Liver (tissue), 9 donors: ENCODE data around the gene B3GNT2. TPM values are rescaled to one million over a fixed set of nuclear protein-coding genes. Genes with fewer than 3 reads are reported as not detected.

Experiments used
- DNase-seq: peaks from one replicate; pipeline ENCODE4 v3.0.0-alpha.2; 2017; ENCODE audit warnings: low spot score
- H3K27ac ChIP-seq, 2 donors: one replicate each; pipeline ENCODE4 v1.7.0; 2013; ENCODE audit warnings: inconsistent platforms in 2 of 2, low read length in 2 of 2, control low read depth in 1 of 2, low read depth in 1 of 2, mild to moderate bottlenecking in 1 of 2
- H3K27me3 ChIP-seq, 4 donors: one replicate each; pipeline versions ENCODE4 v1.6.1 to v1.7.0; 2013; ENCODE audit warnings: low read length in 3 of 4, inconsistent platforms in 1 of 4, mild to moderate bottlenecking in 1 of 4, moderate library complexity in 1 of 4; ENCODE audit not compliant: control insufficient read depth in 4 of 4, insufficient read depth in 4 of 4
- H3K36me3 ChIP-seq, 4 donors: one replicate each; pipeline versions ENCODE4 v1.6.1 to v1.7.0; 2013; ENCODE audit warnings: low read length in 3 of 4, mild to moderate bottlenecking in 3 of 4, low read depth in 1 of 4, moderate library complexity in 1 of 4; ENCODE audit not compliant: control insufficient read depth in 4 of 4, insufficient read depth in 3 of 4
- H3K4me1 ChIP-seq, 4 donors: one replicate each; pipeline versions ENCODE4 v1.6.1 to v1.7.0; 2013; ENCODE audit warnings: low read length in 3 of 4, mild to moderate bottlenecking in 3 of 4, moderate library complexity in 1 of 4; ENCODE audit not compliant: control insufficient read depth in 4 of 4, insufficient read depth in 4 of 4
- H3K4me3 ChIP-seq, 3 donors: one replicate each; pipeline versions ENCODE4 v1.6.1 to v1.7.0; 2013; ENCODE audit warnings: low read length in 3 of 3, control low read depth in 1 of 3, low read depth in 1 of 3, mild to moderate bottlenecking in 1 of 3
- H3K9ac ChIP-seq, 2 donors: one replicate each; pipeline ENCODE4 v1.7.0; 2013; ENCODE audit warnings: low read length in 2 of 2, mild to moderate bottlenecking in 2 of 2, moderate library complexity in 2 of 2, control low read depth in 1 of 2, low read depth in 1 of 2
- H3K9me3 ChIP-seq, 4 donors: one replicate each; pipeline versions ENCODE4 v1.6.1 to v1.7.0; 2013; ENCODE audit warnings: low read length in 3 of 4; ENCODE audit not compliant: control insufficient read depth in 4 of 4
- GABPA ChIP-seq, 2 donors: IDR thresholded peaks in 1 of 2; conservative IDR thresholded peaks in 1 of 2; 2 replicates each; pipeline ENCODE4 v1.6.1; 2016; ENCODE audit warnings: antibody characterized with exemption in 2 of 2, mild to moderate bottlenecking in 1 of 2, moderate library complexity in 1 of 2
- HNF4A ChIP-seq, 2 donors: conservative IDR thresholded peaks; 2 replicates each; pipeline ENCODE4 v1.6.1; 2016; ENCODE audit warnings: antibody characterized with exemption in 2 of 2, mild to moderate bottlenecking in 2 of 2
- HNF4G ChIP-seq: IDR thresholded peaks from 2 replicates; pipeline ENCODE4 v1.6.1; 2016; ENCODE audit warnings: antibody characterized with exemption
- RAD21 ChIP-seq, 2 donors: IDR thresholded peaks; 2 replicates each; pipeline ENCODE4 v1.6.1; 2016; ENCODE audit warnings: antibody characterized with exemption in 2 of 2, mild to moderate bottlenecking in 2 of 2
- RXRA ChIP-seq, 2 donors: IDR thresholded peaks; 2 replicates each; pipeline ENCODE4 v1.6.1; 2017 to 2018; ENCODE audit warnings: antibody characterized with exemption in 2 of 2, mild to moderate bottlenecking in 1 of 2
- TAF1 ChIP-seq: conservative IDR thresholded peaks from 2 replicates; pipeline ENCODE4 v1.6.1; 2016; ENCODE audit warnings: antibody characterized with exemption, mild to moderate bottlenecking
- YY1 ChIP-seq: IDR thresholded peaks from 2 replicates; pipeline ENCODE4 v1.6.1; 2016; ENCODE audit warnings: antibody characterized with exemption, mild to moderate bottlenecking
- WGBS: extraction: QIAGEN DNeasy Blood & Tissue Kit; methylation state at CpG from one replicate; pipeline ENCODE4 v1.1.7; 2013; 5-methylcytosine and 5-hydroxymethylcytosine counted together
- polyA plus RNA-seq, 2 donors: library from polyadenylated mRNA; stranded (reverse) in 1 of 2; unstranded in 1 of 2; fragments of 200-250 nt in 1 of 2; fragments of >200 nt in 1 of 2; fragmentation: Nextera tagmentation in 1 of 2; extraction: Ambion mirVana in 1 of 2; gene quantifications; one replicate each; pipeline versions ENCODE4 v1.2.1 to v1.2.3, GENCODE V29; 2013 to 2015
- total RNA-seq, 2 donors: library from RNA; depleted of rRNA; stranded (reverse); fragments of >200 nt; gene quantifications; one replicate each; pipeline ENCODE4 v1.2.3, GENCODE V29; 2014
- TF ChIP-seq, protein P1 (sequence below): IDR thresholded peaks from 2 replicates; pipeline ENCODE4 v1.6.1; 2016; ENCODE audit warnings: antibody characterized with exemption
- TF ChIP-seq, protein P2 (sequence below): fragments of 150-350 bp; IDR thresholded peaks from 2 replicates; pipeline ENCODE4 v1.5.1; 2017; ENCODE audit warnings: improper control_type of control experiment, low read depth, low read length; ENCODE audit not compliant: missing input control
- donor health status: healthy.
- donor health status: healthy.
- donor health status: healthy.
- donor health status: healthy.
- donor health status: healthy.

The B3GNT2 gene
- total and polyA plus RNA-seq, 4 donors = 6.4 to 20.2 (median 14.2) TPM

DNA sequence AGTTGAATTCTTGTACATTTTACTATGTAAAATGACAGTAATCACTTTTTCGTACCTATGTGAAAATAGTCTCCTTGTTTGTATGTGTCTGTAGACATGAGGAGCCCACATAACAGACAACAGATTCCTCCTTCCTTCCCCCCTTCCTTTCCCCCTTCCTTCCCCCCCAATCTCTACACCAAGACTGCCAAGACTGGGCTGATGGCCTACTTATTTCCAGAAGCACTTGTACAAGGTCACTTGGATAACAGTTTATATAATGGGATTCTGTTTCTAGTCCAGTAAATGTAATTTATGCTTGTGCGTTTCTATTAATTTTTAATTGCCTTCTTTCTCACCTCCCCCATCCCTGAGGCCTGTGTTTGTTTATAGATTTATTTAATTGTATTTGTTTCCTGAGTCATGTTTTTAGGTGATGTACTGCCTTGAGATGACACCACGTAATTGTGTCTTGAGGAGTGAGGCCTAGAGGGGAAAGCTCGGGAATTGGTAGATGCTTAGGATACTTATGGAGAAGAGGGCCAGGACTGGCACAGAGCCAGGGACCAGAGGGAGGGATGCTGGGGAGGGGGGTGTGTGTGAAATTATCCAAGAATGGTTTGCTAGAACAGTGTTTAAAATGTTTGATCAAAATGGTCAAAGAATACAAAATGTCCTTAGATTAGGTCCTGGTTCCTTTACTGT, 12.3 kb downstream of the B3GNT2 start:
- Histone ChIP-seq H3K36me3 (no peaks in the 10 kb centered on the region), H3K27me3 (no peaks in the 10 kb centered on the region), H3K9me3 (no peaks in the 10 kb centered on the region), H3K9ac (no peak overlapping the region), H3K4me1 (peaks cover 0 to 18% (median 4%) of the 10 kb centered on the region in 4 donors), H3K4me3 (no peak overlapping the region), H3K27ac (peak overlapping the region in 1 of 2 donors; percentile 8)
- no peak for DNase-seq
- WGBS = 86% methylated on average over 4 of the region's 4 CpGs
- TF ChIP-seq RXRA (IDR thresholded peaks at IDR 0.05) (no peak), GABPA (IDR thresholded peaks at IDR 0.05 in 1 of 2, conservative IDR thresholded peaks at IDR 0.05 in 1 of 2) (no peak)

DNA sequence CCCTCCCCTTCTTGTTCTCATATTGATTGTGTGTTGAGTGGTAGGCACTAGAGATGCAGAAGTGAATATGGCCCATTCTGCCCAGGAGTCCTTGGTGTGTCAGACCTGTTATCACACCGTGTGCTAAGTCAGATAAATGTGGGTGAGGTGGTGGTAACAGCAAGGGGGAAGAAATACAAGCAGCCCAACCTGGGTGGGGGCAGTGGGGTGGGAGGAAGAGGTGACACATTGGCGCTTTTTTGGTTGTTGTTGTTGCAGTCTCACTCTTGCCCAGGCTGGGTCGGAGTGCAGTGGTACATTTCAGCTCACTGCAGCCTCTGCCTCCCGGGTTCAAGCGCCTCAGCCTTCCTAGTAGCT, 12.8 kb downstream of the B3GNT2 start:
- H3K4me3 ChIP-seq = no peak overlapping the region
- no peaks in the 10 kb centered on the region for H3K9me3 ChIP-seq
- H3K27me3 ChIP-seq = no peaks in the 10 kb centered on the region
- H3K4me1 ChIP-seq = peaks cover 0 to 16% (median 4%) of the 10 kb centered on the region in 4 donors
- no peak overlapping the region for H3K27ac ChIP-seq
- no peak for DNase-seq
- WGBS = 92% methylated on average over 5 of the region's 5 CpGs
- H3K36me3 ChIP-seq = no peaks in the 10 kb centered on the region
- H3K9ac ChIP-seq = no peak overlapping the region
- no peak for TF ChIP-seq HNF4A (conservative IDR thresholded peaks at IDR 0.05)
- no peak for TF ChIP-seq HNF4G
- TF ChIP-seq TAF1 = no peak
- TF ChIP-seq RAD21 (IDR thresholded peaks at IDR 0.05) = no peak
- TF ChIP-seq RXRA (IDR thresholded peaks at IDR 0.05) = no peak
- no peak for TF ChIP-seq GABPA (IDR thresholded peaks at IDR 0.05 in 1 of 2, conservative IDR thresholded peaks at IDR 0.05 in 1 of 2)

DNA sequence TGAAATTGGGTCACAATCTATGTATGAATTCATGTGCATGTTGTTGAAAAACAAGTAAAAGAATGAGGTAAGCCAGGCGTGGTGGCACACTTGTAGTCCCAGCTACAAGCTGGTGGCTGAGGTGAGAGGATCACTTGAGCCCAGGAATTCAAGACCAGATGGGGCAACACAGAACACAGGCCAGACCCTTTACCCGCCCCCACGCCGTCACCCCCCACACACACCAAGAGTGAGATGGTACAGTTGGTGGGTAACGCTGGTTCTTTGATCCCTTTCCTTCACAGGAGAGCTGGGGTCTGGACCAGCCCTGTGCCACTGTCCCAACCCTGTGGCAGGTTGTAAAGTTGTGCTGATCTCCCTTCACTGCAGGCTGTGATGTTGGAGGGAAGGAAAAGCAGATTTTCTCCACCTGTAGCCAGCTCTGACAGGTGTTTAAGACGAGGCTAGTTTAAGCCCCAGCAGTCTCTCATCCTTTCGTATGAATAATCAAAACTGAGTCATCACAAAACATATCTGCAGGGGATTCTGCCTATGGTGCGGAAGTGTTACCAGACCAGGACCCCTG, 13.6 kb downstream of the B3GNT2 start:
- no peak overlapping the region for H3K4me3 ChIP-seq
- no peak for DNase-seq
- no peaks in the 10 kb centered on the region for H3K36me3 ChIP-seq
- H3K9ac ChIP-seq = no peak overlapping the region
- H3K9me3 ChIP-seq = no peaks in the 10 kb centered on the region
- no peak for TF ChIP-seq YY1
- no peak for TF ChIP-seq RAD21 (IDR thresholded peaks at IDR 0.05)
- TF ChIP-seq, protein P1, sequence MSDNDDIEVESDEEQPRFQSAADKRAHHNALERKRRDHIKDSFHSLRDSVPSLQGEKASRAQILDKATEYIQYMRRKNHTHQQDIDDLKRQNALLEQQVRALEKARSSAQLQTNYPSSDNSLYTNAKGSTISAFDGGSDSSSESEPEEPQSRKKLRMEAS = no peak
- TF ChIP-seq, protein P2, sequence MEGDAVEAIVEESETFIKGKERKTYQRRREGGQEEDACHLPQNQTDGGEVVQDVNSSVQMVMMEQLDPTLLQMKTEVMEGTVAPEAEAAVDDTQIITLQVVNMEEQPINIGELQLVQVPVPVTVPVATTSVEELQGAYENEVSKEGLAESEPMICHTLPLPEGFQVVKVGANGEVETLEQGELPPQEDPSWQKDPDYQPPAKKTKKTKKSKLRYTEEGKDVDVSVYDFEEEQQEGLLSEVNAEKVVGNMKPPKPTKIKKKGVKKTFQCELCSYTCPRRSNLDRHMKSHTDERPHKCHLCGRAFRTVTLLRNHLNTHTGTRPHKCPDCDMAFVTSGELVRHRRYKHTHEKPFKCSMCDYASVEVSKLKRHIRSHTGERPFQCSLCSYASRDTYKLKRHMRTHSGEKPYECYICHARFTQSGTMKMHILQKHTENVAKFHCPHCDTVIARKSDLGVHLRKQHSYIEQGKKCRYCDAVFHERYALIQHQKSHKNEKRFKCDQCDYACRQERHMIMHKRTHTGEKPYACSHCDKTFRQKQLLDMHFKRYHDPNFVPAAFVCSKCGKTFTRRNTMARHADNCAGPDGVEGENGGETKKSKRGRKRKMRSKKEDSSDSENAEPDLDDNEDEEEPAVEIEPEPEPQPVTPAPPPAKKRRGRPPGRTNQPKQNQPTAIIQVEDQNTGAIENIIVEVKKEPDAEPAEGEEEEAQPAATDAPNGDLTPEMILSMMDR = no peak
- WGBS = 92% methylated on average over 8 of the region's 8 CpGs
- H3K27me3 ChIP-seq = no peaks in the 10 kb centered on the region
- H3K27ac ChIP-seq = no peak overlapping the region
- peaks cover 0 to 22% (median 5%) of the 10 kb centered on the region in 4 donors for H3K4me1 ChIP-seq
